NCI-H2196 (cell line): ENCODE data around the gene TECTB.
"Not testable (repeated sequence)": the region's sequence is repeated elsewhere in the genome, so short reads cannot be mapped to it uniquely, and the experiment has no call there.

Source experiments
- DNase-seq: peaks from one replicate; lab custom pipeline; 2025; ENCODE audit not compliant: unreplicated experiment; lab: John Stamatoyannopoulos, UW

Gene TECTB

DNA sequence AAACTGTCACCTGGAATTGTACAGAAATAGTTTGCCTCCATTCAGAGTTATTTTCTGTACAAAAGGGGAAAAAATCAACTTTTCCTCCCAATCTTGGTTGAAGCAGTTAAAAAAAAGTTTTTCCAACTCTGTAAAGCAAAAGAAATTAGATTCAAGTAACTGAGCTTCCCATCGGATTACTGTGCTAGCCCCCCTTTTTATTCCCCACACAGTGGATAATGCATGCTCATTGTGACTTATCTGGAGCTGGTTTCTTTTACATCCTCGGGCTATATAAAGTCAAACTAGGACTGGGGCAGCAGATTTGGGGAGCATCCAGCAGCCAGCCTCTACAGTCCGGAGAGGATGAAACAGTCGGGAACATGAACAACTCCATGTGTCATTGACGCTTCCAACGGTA is at the start of gene TECTB:
Gene TECTB, plus strand, starts transcription at position 301 of the 400 bp plus-strand sequence. CDS start 335 bp downstream, outside the sequence.
- no peak for DNase-seq

DNA sequence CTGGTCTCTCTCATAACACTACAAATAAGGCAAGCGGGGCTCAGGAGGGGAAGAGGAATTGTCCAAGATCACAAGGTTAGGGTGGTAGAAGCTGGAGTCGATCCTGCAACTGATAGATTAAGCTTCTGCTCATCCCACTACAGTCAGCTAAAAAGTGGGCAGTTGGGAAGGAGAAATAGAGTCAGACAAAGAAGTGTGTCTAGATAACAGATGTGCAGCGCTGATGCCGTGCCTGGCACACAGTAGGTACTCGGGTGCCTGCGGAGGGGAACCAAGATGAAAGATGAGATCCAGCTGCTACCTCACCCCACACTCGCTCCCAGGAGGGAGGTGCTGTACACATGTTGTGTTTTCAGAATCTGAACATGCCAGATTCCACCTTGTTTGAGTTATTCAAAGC is 48.1 kb upstream of the TECTB start:
- DNase-seq = no peak

DNA sequence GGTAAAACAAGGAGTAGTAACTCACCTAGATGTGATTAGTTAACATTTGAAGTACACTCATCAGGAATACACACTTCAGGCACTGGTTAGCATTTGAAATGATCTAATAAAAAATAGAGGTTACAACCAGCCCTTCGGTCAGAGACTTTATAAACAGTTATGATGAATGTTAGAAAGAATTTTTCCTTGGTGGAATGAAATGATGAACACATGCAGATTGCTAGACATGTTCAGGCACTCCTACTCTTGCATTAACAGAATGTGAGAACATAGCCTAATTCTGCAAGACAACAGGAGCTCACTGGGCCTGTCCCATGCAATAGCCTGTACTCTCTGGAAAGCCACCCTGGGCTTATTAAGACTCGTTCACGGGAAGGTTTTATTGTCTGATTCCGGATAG is 47.3 kb upstream of the TECTB start:
- no peak for DNase-seq

DNA sequence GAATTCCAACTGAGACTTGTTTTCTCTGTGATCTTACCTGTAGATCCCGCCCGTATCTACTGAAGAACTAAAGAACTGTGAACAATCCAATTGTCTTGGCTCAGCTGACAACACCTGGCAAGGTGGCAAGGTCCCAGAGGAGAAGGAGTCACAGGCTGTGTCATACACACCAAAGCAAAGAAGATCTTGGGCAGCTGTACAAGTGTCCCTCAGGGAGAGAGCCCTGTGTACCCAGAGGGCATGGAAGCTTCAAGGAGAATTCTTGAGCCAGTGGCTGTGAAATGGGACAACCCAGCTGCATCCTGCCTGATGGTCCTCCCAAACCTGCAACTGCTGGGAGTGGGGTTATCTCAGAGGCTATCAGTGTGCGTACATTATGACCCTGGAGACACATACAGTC is 46.7 kb upstream of the TECTB start:
- DNase-seq = no peak

DNA sequence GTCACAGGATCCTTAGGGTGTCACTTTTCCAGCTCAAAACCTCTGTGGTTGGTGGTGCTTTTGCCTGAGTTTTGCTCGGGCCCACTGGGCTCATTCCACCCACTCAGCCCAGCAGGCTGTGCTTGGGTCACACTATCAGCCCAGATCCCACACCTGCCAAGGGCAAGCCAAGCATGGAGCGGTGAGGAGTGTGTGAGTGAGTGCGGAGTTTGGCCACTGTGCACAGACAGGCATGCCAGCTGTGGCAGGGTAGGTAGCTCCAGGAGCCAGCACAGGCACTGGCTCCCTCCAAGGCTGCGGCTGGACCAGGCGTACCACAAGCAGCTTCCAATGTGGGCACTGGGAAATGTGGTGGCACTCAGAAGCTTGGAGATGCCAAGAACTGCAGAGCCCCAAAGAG is 43.9 kb upstream of the TECTB start:
- DNase-seq = no peak

DNA sequence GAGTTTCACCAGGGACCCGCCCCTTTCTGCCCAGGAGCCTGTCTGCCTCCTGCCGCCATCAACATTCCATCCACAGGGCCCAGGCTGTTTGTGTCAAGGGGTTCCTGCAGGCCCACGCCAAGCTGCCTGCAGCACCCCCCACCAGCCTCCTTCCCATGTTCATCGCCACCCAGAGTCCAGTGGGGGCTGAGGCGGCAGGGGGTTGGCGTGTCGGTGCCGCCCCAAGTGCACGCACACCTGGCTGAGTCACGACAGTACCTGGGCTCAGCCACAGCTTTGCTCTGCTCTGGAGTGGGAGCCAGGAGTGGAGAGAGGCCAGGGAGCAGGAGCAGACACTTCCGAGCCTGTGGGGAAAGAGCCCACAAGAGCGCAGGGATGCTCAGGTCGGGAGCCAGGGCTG is 42.8 kb upstream of the TECTB start:
- no peak for DNase-seq

DNA sequence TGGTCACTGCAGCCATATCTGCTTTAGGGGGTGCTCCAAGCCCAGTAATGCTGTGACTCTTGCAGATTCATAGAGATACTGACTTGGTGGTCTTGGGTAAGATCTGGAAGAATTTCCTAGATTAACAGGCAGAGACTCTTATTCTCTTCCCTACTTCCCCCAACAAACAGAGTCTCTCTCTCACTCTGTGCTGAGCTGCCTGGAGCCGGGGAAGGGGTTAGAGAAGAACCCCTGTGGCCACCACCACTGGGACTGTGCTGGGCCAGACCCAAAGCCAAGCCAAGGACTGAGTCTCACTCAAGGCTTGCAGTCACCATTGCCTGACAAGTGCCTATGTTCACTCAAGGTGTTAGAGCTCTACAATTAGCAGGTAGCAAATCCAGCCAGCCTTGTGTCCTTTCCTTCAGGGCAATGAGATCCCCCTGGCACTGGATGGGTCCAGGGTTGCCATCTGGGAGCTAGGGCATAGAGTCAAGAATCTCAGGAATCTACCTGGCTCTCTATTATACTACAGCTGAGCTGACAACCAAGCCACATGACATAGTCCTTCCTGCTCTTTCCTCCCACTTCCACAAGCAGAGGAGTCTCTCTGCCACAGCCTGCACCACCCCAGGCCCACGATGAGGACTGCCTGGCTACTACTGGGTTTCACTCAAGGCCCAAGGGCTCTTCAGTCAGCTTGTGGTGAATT is 41.4 kb upstream of the TECTB start:
- no peak for DNase-seq

DNA sequence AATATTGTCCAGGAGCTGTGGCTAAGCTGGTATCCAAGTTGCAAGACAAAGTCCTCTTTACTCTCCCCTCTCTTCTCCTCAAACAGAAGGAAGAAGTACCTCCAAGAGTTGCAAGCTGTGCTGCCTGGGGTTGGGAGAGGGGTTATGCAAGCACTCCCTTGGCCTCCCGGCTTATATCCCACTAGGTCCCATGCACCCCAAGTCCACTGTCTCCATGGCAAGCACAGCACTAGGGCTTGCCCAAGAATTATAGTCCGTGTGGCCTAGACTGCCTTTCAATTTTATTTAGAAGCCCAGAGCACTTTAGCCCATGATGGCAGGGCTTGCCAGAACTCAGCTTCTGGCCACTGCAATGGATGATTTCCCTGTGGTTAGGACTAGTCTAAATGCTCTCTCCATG is 40.4 kb upstream of the TECTB start:
- DNase-seq = no peak

DNA sequence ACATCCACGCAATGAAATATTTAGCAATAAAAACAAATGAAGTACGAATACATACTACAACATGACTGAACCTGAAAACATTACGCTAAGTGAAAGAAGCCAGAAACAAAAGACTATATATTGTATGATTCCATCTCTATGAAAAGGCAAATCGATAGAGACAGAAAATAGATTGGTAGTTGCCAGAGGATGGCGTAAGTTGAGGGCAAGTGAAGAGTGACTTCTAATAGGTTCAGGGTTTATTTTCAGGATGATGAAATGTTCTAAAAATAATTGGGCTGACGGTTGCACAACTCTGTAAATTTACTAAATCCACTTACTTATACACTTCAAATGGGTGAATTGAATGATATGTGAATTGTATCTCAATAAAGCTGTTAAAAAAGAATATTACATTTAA is 39.5 kb upstream of the TECTB start:
- no peak for DNase-seq

DNA sequence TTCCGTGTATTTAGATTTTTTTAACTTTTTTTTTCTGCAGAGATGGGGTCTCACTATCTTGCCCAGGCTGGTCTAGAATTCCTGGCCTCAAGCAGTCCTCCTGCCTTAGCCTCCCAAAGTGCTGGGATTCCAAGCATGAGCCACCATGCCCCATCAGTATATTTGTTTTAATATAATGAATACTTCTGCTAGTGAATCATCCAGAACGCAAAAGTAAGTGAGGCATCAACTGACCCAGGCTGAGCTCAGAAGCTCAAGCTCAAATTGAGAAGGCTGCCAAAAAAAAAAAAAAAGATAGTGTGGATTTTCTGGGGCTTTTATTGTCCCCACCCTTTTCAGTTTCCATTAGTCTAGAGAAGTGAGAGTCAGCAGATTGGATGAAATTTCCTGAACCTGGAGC is 39.0 kb upstream of the TECTB start:
- DNase-seq = no peak

DNA sequence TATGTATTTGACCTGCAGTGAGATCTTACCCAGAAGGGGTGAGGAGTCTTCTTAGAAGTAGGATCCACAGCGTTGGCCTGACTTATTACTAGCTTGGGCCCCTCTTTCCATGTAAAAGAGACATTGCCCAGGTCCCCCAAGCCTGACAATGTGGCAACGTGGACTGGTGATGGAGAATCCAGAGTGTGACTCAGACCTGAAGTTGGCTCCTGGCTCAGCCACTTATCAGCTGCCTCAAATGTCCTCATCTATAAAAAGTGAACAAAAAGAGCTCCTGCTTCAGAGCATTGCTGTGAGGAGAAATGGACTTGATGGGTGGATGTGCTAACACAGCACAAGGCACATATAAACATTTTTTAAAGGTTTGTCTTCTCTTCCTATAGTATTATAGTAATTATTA is 35.4 kb upstream of the TECTB start:
- no peak for DNase-seq

DNA sequence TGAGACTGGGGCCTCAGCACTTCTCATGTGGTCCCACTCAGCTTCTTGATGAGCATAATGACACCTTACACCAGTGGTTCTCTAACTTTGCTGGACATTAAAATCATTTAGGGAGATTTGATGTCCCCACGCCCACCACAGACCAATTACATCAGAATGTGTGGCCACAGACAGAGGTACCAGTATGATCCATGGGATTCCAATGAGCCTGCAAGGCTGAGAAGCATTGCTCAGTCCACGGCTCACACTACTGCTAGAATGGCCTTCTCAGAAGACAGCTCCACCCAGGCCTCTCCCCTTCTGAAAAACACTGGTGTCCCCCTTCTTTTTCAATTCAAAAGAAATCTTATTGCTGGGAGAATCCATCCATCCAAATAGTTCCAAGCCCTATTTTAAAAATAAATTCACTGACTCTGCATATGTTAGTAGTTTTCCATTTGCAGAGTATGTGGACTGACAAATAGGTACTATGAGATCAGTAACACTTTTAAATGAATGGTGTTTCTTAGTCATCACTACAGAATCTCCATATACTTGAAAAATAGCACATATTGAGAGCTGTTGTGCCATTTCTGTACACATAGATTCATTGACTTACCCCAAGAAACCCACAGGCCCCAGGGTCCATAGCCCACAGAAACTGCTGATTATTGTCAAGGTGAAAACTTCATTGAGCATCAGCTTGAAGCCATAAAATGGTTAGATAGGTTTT is 34.5 kb upstream of the TECTB start:
- DNase-seq = no peak

DNA sequence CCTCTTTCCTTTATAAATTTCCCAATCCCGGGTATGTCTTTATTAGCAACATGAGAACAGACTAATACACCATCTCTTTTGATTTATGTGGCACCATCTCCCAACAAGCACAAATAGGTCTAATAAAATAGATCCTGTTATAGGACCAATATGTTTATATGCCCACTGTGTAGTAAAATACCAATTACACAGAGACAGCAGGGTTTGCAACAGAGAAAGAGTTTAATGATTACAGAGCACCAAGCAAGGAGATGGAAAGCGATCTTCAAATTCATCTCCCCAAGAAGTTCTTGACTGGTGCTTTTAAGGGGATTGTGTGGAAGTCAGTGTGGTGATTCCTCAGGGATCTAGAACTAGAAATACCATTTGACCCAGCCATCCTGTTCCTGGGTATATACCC is 33.5 kb upstream of the TECTB start:
- no peak for DNase-seq

DNA sequence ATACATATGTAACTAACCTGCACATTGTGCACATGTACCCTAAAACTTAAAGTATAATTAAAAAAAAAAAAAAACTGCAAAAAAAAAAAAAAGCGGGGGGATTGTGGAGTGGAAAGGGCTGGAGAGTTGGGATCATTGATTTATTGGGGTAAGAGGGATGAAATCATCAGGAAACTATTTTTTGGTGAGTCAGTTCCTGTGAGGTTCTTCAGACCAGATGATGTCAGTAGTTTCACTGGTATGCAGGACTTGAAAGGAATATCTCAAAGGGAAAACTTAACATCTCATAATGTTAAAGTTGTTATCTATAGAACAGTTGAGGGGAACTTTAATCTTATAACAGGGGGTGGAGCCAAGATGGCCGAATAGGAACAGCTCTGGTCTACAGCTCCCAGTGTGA is 32.6 kb upstream of the TECTB start:
- DNase-seq = no peak

DNA sequence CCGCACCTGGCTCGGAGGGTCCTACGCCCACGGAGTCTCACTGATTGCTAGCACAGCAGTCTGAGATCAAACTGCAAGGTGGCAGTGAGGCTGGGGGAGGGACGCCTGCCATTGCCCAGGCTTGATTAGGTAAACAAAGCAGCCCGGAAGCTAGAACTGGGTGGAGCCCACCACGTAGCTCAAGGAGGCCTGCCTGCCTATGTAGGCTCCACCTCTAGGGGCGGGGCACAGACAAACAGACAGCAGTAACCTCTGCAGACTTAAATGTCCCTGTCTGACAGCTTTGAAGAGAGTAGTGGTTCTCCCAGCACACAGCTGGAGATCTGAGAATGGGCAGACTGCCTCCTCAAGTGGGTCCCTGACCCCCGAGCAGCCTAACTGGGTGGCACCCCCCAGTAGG is 32.0 kb upstream of the TECTB start:
- DNase-seq = not testable (repeated sequence)

DNA sequence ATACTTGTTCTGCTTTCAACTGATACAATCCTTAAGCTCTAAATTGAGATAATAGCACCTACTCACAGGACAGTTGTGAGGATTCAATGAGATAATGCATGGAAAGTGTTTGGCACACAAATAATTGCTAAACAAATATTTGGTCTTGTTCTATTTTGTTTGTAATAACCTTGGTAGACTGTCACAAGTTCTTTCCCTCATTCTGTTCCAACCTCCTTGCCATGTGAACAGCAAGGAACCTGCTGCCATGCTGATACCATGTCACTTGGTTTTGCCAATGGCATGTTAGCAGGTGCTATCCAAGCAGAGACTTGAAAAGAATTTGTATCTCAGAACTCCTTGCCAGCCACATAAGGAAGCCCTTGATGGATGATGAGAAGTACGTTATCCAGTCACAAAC is 24.8 kb upstream of the TECTB start:
- no peak for DNase-seq

DNA sequence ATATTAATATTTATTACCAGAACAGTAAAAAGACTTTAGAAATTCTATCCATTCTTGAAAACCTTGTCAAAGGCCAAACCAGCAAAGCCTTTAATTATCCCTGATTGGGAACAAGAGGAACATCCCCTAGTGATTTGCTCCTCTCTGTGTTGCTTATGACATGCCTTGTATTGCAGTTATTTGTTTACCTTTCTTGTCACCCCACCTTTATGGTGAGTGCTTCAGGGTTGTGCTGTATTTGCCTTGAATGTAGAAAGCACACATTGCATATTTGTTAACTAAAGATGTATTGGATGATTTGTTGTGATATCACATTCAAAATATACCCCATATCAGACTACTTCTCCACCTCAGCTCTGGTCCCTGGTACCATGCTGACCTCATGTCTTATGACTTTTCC is 23.5 kb upstream of the TECTB start:
- DNase-seq = no peak

DNA sequence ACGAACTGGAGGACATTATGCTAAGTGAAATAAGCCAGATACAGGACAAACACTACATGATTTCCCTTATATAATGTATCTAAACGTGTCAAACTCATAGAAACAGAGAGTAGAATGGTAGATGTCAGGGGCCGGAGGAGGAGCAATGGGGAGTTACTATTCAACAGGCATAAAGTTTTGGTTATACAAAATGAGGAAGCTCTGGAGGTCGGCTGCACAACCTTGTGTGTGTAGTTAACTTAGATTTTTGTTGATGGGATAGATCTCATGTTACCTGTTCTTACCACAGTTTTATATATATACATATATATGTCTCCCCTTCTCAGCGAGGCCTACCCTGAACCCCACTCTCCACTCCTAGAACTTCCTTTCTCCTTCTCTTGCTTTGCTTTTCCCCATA is 22.4 kb upstream of the TECTB start:
- DNase-seq = no peak

DNA sequence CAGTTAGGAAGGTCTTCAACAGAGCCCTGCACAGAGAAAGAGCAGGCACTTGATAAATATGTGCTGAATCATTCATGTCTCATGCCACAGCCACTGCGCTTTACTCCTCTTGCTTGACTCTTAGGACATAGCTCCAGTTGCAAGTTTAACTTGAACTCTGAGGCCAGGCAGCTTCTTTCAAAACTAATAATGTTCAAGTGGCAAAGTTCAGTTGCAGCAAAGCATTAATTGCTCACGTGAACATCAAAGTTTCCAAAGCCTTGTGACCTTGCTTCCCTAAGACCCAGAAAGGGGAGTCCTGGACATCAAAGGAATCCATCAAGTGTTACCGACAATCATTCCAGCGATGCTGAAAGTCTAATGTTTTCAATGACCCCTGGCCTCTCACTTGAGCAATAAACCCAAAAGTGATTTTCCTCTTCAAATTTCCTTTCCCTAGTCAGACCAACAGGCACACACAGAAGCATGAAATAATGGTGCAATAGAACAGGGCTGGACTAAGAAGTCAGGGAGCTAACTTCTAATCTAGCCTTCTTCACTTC is 21.8 kb upstream of the TECTB start:
- no peak for DNase-seq

DNA sequence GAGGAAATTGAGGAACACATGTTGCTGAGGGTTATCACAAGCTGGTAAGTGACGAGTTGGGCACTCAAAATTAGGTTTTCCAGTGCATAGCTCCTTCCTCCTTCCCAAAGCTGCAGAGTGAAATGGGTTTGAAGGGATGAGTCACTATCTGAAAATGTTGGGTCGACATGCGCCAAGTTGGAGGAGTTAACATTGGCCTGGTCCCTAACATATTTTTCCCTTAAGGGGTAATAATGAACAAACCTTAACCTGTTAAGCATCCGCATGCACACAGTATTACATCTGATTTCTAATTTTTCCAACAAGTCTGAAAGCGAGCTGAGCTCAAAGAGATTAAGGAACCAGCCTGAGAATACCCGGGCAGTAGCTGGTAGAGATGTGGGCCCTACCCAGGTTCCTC is 20.7 kb upstream of the TECTB start:
- no peak for DNase-seq

DNA sequence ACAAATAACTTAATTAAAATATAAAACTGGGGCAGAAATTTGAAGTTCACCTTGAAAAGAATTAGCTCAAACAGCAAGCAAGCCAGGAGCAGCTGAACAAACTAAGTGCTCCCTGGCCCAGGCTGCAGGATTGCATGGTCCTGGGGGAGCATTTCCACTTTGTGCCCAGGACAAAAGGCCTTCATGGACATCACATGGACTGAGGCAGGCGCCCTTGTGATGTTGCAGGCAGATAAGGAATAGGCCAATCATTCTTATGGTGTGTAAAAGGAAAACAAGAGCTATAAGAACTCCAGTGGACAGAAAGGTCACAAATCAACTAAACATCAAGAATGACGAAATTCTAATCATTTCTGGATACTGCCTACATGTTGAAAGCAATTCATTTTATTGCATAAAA is 17.5 kb upstream of the TECTB start:
- DNase-seq = no peak

DNA sequence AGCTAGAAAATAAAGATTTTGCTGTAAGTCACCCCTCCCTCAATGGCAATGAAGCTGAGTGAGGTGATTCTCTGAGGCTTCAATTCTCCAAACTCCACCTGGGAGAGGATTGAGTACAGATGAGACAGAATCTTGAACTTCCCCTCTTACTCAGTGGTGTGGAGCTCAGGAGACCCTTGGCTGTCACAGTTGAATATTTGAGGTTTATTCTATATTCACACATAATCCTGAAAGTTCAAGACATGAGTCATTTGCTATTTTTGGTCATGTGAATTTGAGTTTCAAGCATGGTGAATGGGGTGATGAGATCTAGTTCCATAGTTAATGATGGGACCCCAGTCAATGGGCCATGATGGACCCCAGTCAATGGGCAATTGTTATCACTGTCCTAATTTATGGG is 13.9 kb upstream of the TECTB start:
- DNase-seq = no peak

DNA sequence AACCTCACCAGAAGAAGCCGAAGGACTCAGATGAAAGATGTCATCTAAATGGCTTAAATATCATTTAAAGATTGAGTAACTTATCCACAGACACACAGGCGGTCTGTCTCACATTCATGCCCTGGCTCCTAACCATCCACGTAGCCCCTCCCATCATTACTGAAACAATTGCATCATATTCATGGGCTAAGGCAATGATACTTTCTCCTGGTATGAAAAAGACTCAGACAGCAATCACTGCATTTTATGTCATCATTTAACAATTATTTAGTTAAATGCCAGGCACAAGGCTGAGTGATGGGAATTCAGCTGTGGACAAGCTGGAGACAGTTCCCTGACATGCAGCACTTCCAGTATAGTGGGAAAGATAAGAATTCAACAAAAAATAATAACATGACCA is 11.2 kb upstream of the TECTB start:
- DNase-seq = no peak
